Keratinocyte (primary cell): Measurements from ENCODE around the gene LSM14B.

Source experiments
- EZH2 ChIP-seq: IDR thresholded peaks from one replicate; pipeline ENCODE4 v1.6.1; 2012; ENCODE audit warnings: inconsistent platforms, mild to moderate bottlenecking, low read length, moderate library complexity
- TF ChIP-seq, protein P1 (sequence below), 3 experiments: IDR thresholded peaks in 1 of 3; conservative IDR thresholded peaks in 1 of 3; optimal IDR thresholded peaks in 1 of 3; 2 replicates in 2 of 3; 3 replicates in 1 of 3; pipeline versions ENCODE3 to v1.5.1; 2011; ENCODE audit warnings: low read length in 3 of 3, mild to moderate bottlenecking in 3 of 3, moderate library complexity in 2 of 3, control low read depth in 1 of 3, inconsistent platforms in 1 of 3; ENCODE audit not compliant: insufficient read depth in 2 of 3; ENCODE audit errors: extremely low read depth in 1 of 3

DNA sequence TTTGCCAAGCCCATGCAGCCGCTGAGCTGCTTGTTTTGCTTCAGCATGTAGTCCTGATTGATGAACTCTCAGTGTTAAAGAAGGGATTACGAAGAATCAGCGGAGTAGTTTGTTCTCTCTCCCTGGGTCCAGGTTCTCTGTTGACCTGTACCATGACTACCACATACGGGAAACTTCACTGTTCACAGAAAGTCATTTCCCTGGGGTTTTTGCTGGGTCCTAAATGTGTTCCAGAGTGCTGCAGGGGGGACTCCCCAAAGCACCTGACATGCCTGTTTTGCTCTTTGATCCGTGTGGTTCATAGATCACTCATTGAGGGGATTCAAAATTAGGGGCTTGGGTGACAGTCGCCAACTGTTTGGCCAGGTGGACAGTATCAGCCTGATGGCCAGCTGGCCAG lies 5.5 kb downstream of the LSM14B start:
- TF ChIP-seq, protein P1, sequence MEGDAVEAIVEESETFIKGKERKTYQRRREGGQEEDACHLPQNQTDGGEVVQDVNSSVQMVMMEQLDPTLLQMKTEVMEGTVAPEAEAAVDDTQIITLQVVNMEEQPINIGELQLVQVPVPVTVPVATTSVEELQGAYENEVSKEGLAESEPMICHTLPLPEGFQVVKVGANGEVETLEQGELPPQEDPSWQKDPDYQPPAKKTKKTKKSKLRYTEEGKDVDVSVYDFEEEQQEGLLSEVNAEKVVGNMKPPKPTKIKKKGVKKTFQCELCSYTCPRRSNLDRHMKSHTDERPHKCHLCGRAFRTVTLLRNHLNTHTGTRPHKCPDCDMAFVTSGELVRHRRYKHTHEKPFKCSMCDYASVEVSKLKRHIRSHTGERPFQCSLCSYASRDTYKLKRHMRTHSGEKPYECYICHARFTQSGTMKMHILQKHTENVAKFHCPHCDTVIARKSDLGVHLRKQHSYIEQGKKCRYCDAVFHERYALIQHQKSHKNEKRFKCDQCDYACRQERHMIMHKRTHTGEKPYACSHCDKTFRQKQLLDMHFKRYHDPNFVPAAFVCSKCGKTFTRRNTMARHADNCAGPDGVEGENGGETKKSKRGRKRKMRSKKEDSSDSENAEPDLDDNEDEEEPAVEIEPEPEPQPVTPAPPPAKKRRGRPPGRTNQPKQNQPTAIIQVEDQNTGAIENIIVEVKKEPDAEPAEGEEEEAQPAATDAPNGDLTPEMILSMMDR (optimal IDR thresholded peaks at IDR 0.05 in 1 of 3, IDR thresholded peaks at IDR 0.05 in 1 of 3, conservative IDR thresholded peaks at IDR 0.05 in 1 of 3; ENCODE audit: extremely low read depth in 1 of 3, insufficient read depth in 2 of 3, low read length in 3 of 3): no peak
- TF ChIP-seq EZH2: no peak
